NCI-H2107 (cell line): ENCODE results near the gene TRMO.

ENCODE experiments used
- DNase-seq: peaks from one replicate; lab custom pipeline; 2025; lab: John Stamatoyannopoulos, UW

The TRMO gene

GRCh38 chr9:97903177-97903576 is 19.1 kb downstream of the TRMO start:
- no peak for DNase-seq

DNA sequence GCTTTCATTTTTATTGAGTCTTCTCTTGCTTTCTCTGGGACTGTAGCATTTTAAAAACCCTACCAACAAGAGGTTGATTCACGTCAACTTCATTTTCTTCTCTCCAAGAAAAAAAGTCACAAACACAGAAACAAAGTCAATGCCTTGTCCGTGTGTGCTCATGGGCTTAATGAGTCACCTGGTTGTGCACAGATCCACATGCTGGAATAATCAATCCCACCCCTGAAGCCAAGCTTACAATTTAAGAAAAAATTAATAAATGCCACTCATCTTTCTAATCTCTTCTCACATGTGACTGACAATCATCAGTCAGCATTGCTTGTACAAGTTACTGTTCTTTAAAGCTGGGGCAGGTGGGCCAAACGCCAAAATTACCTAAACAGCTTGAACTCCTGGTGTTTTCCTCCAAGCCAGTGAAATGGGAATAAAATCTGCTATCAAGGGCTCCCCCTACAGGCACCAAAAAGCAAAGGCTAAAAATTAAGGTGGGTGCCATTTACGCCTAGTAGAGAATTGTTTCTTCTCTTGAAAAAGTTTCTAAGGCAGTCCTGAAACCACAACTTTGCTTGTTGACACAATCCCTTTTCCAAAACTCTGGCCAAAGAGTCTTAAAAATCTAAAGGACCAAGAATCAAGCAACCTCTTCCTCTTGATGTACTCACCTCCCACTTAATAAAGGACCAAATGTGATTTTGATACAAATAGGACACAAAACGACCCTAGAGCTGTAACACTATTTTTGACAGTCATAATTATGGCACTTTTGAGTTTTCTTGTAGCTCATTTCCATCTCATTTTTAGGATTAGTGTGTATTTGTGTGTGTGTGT is 21.3 kb downstream of the TRMO start:
- no peak for DNase-seq

GRCh38 chr9:97900103-97900737 is 22.1 kb downstream of the TRMO start:
- DNase-seq: no peak

DNA sequence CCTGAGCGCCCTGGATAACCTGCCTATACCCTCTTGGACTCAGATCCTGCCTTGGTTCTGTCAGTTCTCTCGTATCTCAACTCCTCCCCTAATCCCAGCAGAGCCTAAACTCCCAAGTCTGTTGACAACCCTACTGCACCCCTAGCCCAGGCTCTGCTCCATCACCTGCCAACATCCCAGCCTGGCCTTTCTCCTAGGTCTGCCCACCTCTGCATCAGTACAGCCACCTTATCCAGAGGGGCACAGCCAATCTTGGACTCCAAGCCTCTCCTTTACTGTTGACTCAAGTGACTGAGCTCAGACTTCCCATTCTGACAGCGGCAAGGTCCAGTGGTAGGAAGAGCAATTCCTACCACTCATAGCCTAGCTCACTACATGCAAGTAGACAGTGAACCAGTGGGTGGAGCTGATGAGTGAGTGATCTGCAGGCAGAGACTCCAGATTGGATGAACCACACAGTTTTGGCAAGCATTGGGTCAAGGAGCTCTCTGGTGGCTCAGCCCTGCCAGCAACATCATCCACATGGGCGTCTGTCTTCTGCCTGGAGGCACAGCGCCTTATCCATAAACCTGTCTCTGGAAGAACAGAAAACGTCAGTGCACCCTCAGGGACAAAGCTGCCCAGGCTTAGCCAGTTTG is 26.5 kb downstream of the TRMO start:
- no peak for DNase-seq

- no peak for DNase-seq
These were observed 27.1 kb downstream of the TRMO start for GRCh38 chr9:97895211-97895610.

DNA sequence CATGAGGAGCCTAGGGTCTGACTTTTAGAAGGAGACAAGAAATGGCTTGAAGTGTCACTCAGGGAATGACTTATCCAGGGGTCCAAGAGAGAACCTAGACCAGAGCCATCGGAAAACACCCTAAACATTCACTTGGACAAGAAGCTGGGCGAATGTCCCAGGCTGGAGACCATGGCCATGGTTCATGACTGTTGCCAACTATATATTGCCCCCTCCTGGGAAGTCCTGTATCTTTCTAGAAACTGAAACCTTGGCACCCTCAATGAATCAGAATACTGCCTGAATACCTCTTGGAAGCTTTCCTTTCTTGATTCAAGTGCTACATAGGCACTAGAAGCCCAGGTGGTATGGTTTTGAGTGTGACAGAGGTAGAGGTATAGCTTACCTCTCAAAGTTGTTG is 29.9 kb downstream of the TRMO start:
- no peak for DNase-seq

DNA sequence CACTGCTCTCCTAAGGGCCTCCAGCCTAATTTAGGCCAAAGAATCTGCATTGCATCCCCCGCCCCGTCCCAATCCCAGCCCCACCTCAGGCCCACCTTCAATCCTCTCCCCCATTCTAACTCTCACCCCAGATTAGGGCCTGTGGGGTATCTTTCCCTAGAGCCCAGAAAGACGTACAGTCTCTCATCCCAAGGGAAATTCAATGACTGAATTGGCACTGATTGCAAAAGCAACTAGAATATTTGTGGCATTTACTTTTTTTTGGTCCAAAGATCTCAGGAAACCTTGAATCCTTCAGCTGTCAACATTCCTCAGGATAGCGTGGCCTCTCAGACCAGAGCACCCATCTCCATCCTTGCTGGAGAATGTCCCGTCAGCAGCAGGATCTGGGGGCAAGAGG is 30.6 kb downstream of the TRMO start:
- DNase-seq: no peak

- no peak for DNase-seq
These were observed 32.1 kb downstream of the TRMO start for GRCh38 chr9:97889941-97890887.

DNA sequence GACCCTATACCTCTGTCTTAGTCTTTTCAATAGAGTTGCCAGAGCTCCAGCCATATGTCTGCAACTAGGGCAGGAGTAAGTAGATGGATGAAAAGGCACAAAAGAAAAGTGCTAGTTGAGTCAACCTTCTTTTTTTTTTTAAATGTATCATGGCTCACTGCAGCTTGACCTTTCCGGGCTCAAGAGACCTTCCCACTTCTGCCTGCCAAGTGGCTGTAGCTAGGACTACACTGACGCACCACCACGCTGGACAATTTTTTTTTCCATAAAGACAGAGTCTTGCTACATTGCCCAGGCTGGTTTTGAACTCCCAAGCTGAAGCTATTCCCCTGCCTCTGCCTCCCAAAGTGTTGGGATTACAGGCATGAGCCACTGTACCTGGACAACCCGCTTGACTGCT is 42.0 kb downstream of the TRMO start:
- no peak for DNase-seq

DNA sequence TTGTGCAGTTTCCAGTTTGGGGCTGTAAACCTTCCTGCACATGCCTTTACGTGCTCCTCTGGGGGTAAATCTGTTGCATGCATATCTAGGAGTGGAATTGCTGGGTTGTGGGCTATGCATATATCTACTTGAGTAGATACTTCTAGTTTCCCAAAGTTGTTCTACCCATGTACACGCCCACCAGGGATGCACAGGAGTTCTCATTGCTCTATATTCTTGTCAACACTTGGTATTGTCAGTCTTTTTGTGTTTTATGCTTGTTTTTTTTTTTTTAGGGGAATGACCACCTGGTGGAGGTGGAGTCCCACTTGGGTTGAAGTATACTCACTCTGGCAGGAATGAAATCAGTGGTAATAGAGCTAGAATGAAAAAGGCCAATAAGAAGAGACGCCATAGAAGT is 46.2 kb downstream of the TRMO start:
- no peak for DNase-seq

- no peak for DNase-seq
These were observed 47.2 kb downstream of the TRMO start for GRCh38 chr9:97875111-97875510.

DNA sequence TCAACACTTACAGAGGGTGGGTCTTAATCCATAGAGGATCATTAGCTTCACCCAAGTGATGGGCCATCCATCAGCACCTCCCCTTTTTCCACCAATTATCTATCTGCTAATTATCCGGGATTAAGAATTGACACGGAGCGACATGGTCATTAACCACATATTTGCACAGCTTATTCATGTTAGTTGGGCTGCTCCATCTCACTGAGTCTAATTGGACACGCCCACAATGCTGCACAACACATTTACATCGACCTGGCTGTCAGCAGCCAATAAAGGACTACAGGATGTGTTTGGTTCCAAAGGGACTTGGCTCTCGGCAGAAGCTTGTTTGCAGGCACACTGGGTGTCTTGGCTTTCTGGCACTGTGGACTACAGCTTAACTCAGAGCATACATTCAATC is 47.7 kb downstream of the TRMO start:
- DNase-seq: no peak

DNA sequence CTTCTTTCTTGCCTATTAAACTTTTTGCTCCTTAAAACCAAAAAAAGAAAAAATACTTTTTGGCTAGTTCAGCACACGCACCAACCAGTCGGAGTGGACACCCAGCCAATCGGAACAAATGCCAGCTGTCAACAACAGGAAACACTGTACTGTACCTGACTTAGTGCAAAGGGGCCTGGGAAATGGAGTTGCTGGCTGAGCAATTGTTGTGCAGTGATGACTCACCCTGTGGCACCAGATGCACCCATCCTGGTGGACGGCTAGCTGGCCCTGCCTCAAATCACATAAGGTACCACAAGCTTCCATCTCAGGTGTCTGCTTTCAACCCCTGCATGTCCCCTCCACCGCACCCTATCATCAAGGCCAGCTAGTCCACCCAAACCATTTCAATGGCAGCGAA is 48.4 kb downstream of the TRMO start:
- DNase-seq: no peak

- no peak for DNase-seq
These were observed 48.9 kb downstream of the TRMO start for GRCh38 chr9:97873425-97873824.

DNA sequence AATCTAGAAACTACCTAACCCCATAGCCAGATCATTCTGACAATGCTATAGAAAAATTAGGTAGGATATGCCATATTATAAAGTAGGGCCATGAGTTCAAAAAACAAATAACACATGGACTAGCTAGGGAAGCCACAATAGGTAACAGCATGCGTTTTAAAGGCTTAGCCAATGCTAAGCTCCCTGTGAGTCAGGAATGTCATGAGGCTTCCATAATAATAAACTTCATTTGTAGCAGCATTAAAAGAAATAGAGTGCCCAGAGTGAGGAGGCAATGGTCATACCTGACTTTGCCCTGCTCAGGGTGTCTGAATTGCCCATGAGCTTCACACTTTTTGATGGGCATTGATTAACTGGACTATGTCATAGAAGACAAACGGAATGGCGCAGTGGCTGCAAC is 53.4 kb downstream of the TRMO start:
- DNase-seq: no peak

GRCh38 chr9:97866848-97867247 is 55.5 kb downstream of the TRMO start:
- DNase-seq: no peak

- DNase-seq: no peak
These were observed 56.0 kb downstream of the TRMO start for GRCh38 chr9:97866300-97866699.

- DNase-seq: no peak
These were observed 57.9 kb downstream of the TRMO start for GRCh38 chr9:97864396-97864795.

DNA sequence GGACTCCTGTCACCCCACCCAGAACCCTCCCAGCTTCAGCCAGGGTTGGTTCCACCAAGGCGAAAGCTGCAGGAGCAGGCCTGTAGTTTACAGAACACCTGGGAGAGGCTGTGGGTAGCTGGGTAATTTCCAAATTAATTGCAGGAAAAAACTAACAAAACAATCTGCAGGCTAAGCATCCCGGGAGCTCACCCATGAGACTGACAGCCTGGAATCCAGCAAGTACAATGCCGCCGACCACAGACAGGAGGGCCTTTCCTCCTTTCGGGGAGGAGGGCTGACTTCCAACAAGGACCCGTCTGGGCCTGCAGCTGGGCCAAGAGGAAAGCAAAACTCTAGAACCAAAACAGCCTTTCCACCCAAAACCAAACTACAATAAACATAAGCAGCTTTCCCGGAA is 59.0 kb downstream of the TRMO start:
- no peak for DNase-seq

GRCh38 chr9:97861148-97861475 is 61.2 kb downstream of the TRMO start:
- no peak for DNase-seq

DNA sequence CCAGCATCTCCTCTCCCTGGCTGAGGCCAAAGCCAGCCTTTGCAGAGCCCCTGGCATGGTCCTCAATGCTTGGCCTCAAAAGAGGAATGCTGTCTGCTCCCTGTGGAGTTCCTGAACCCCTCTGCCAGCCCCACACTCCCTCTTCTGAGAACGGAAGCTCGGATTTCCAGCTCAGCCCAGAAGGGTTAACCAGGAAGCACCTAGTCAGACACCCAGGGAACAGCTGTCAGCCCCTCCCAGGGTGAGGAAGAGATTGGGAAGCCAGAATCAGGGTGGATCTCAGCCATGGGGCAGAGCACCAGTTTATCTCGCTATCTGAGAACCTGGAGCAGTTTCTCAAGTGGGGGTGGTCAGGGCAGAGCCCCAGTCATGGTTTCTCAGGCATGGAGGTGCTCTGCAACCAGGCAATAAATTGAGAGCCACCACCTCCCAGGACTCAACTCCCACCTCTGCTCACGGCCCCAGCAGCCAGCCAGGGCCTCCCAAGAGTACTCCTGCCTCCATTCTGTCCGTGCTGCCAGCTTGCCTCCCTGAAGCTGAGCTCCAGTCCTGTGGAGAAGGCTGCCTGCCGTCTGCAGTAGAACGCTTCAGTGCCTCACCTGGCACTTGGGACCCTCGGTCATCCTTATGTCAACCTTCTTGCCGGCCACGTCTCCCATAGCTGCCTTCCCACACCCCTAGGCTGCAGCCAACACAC is 61.7 kb downstream of the TRMO start:
- no peak for DNase-seq

- no peak for DNase-seq
These were observed 63.0 kb downstream of the TRMO start for GRCh38 chr9:97859346-97859745.
